GM12864 (cell line): Measurements from ENCODE around the gene LPIN1.

Experiments used
- DNase-seq: peaks from one replicate; pipeline ENCODE4 v3.0.0-alpha.2; 2011; ENCODE audit warnings: low read depth
- H3K4me3 ChIP-seq: 2 replicates; pipeline ENCODE4 v1.5.1; 2011; ENCODE audit warnings: mild to moderate bottlenecking, low read depth, low read length, control low read depth
- CTCF ChIP-seq: IDR thresholded peaks from 2 replicates; pipeline ENCODE4 v1.5.1; 2011; ENCODE audit warnings: low read depth, mild to moderate bottlenecking, moderate library complexity, low read length, control low read depth, inconsistent platforms; ENCODE audit errors: missing control alignments

LPIN1 gene

DNA sequence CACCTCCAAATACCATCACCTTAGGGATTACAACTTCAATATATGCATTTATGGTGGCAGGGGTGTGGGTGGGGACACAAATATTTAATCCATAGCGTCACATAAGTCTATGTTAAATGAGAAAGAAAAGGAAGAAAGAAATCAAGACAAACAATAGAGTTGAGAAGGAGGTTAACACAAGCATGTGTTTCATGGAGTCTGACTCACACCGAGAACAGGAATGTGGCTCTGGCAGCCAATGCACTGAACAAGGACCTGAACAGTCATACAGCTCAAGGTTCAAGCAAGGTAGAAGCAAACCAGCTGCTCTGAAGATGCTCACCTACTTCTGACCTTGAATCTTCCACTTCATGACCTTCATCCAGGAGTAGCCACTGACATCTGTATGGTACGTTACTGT, 36.2 kb upstream of the LPIN1 start:
- TF ChIP-seq CTCF = no peak
- DNase-seq = no peak
- H3K4me3 ChIP-seq = no peak overlapping the region

DNA sequence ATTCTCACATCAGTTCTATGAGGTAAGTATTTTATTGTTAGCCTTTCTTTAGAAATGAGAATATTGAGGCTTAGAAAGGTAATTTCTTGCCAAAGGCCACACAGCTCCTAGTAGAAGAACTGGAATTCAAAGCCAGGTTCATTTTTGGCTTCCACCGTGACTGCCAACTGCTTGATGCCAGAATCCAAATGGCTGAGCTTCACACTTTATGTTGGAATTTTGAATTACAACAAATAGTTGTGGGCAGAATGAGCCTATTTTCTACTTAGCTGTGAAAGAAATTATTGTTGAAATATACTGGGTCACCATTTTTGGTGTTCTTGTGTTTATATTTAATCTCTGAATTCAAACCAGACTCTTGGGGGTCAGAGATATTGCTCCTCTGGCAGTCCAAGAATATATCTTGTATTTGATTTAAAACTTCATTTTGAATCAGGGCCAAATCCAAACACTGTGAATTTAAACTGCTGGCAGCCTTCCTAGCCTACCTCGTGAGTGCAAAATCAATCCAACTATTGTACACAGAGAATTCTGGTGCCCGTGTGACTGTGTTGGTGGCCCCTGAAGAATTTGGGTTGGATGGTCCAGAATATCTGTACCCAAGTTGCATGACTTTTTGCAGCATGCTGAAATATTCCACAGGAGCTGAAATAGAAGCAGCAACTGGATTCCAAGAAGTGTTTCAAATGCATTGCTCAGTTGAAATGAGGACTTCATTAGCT, 35.6 kb upstream of the LPIN1 start:
- TF ChIP-seq CTCF = no peak
- no peak for DNase-seq
- H3K4me3 ChIP-seq = no peak overlapping the region

- no peak for TF ChIP-seq CTCF
- no peak overlapping the region for H3K4me3 ChIP-seq
- DNase-seq = no peak
Measured at GRCh38 chr2:11711354-11711716, 35.1 kb upstream of the LPIN1 start.

DNA sequence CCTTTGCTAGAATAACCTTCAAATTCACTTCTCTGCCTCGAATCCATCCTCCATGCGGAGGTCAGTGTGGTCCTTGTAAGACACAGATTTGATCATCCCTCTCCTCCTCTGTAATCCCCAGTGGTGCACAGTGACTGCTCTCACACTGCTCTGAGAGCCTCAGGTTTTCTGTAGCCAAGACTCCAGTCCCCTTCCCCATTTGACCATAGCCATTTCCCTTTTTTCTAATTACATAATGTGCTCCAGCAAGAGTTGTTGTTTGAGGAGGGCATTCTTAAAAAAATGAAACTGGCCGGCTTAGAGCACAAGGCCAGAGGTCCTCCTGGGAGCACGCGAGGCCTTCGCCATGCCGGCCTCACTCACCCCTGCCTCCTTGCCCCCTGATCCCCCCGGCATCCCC, 34.7 kb upstream of the LPIN1 start:
- DNase-seq = no peak
- no peak for TF ChIP-seq CTCF
- no peak overlapping the region for H3K4me3 ChIP-seq

DNA sequence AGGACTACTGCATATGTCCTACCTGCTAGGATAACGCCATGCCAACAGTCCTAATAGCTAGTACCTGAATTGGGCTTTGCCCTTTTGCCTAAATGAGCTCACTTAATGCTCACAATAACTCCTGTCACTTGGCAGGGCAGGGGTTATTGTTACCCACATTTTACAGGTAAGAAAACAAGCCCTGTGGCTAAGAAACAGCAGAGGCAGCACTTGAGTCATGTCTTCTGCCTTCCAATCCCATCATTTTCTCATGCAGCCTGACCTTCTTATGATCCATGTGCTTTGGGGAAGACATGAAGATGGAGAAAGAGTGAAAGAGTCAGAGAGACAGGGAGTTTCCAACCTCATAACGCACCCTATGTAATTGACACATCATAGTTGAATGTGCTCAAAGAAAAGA, 33.6 kb upstream of the LPIN1 start:
- no peak for TF ChIP-seq CTCF
- no peak overlapping the region for H3K4me3 ChIP-seq
- DNase-seq = no peak

DNA sequence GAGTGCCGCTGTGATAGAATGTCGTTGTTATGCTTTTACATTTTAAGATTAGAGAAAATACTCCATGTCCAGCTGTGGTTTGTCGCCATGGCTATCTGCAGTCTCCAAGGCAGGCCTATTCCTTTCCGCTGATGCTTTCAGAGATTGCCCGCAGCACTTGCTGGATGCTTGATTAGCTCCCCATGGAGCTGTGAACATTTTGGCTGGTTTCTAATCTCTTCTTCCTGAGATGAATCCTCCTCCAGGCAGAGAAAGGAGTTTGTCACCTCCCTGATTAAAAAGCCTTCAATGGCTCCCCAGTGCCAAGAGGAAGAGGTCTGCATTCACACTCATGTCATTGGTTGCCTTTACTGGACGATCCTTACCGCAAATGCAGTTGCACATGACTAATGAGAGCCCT, 32.6 kb upstream of the LPIN1 start:
- DNase-seq = no peak

More for the DNA sequence above, 32.6 kb upstream of the LPIN1 start:
- H3K4me3 ChIP-seq = no peak overlapping the region
- TF ChIP-seq CTCF = no peak
